ENCODE results near the gene THOC7.

THOC7 gene

GRCh38 chr3:63857311-63857710, 6.3 kb downstream of the THOC7 start:
- TF ChIP-seq CTCF (IDR thresholded peaks at IDR 0.05; ENCODE audit: low read depth, low read length), result no peak
- H3K4me3 ChIP-seq (ENCODE audit: low read depth, low read length), result no peak overlapping the region

GRCh38 chr3:63855333-63855940, 8.2 kb downstream of the THOC7 start:
- no peak overlapping the region for H3K4me3 ChIP-seq (ENCODE audit: low read depth, low read length)
- TF ChIP-seq CTCF (IDR thresholded peaks at IDR 0.05; ENCODE audit: low read depth, low read length), result no peak

GRCh38 chr3:63853106-63853505, 10.5 kb downstream of the THOC7 start:
- no peak overlapping the region for H3K4me3 ChIP-seq (ENCODE audit: low read depth, low read length)
- no peak for TF ChIP-seq CTCF (IDR thresholded peaks at IDR 0.05; ENCODE audit: low read depth, low read length)

- no peak overlapping the region for H3K4me3 ChIP-seq (ENCODE audit: low read depth, low read length)
- TF ChIP-seq CTCF (IDR thresholded peaks at IDR 0.05; ENCODE audit: low read depth, low read length), result no peak
Observed at GRCh38 chr3:63851287-63851686, 12.3 kb downstream of the THOC7 start.

DNA sequence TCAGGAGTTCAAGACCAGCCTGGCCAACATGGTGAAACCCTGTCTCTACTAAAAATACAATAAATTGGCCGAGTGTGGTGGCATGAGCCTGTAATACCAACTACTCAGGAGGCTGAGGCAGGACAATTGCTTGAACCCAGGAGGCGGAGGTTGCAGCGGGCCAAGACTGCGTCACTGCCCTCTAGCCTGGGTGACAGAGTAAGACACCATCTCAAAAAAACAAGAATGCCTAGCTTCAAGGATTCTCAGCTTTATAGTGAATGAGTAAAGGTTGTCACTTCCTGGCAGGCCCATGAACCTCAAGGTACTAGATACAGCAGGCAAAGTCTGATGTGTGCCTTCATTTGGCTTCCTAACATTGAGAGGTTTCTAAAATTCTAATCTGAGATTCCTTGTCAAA, 14.4 kb downstream of the THOC7 start:
- TF ChIP-seq CTCF (IDR thresholded peaks at IDR 0.05; ENCODE audit: low read depth, low read length), result no peak

GRCh38 chr3:63847718-63848450, 15.7 kb downstream of the THOC7 start:
- no peak for TF ChIP-seq CTCF (IDR thresholded peaks at IDR 0.05; ENCODE audit: low read depth, low read length)
- no peak overlapping the region for H3K4me3 ChIP-seq (ENCODE audit: low read depth, low read length)

More for the DNA sequence above, 14.4 kb downstream of the THOC7 start:
- no peak overlapping the region for H3K4me3 ChIP-seq (ENCODE audit: low read depth, low read length)

DNA sequence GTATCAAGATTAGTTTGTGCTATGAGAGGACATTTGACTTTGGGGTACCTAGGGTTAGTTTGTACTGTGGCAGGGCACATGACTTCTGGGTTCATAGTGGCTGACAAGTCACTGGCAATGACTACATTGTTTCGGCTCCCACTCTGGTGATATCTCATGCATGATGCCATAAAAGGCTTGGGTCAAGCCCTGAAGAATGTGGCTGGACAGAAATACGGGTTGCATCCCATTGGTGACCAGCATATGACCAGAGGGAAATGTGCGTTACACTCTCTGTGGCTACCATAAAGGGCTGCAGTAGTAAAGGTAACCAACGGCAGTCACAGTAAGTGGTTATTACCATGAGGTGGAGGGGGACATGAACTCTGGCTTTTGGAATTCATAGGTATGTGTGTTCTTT, 18.4 kb downstream of the THOC7 start:
- no peak for TF ChIP-seq CTCF (IDR thresholded peaks at IDR 0.05; ENCODE audit: low read depth, low read length)
- H3K4me3 ChIP-seq (ENCODE audit: low read depth, low read length), result no peak overlapping the region
